ENCODE results near the gene DIP2B. TPM values are rescaled to one million over a fixed set of nuclear protein-coding genes. Genes with fewer than 3 reads are reported as not detected.

Gene DIP2B
- total RNA-seq, 1 experiment from 2014 or later, result 30.2 TPM

DNA sequence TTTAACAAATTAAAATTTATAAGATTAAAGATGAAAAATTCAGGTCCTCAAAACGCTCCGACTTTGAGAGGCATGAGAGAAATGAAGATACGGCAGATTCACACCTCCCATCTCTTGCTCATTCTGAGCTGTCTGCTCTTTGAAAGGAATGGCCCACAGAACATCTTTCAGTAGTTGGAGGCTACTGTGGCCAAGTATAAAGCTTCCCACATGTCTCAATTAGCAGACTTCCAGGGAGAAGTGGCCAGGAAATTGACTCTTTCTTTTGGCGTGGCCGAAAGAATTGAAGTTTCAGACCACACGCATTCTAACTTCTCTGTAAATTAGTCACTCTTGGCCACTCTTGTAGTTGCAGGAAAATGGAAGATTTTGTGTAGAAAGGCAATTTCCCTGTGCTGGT lies 129.2 kb downstream of the DIP2B start:
- H3K27me3 ChIP-seq (ENCODE audit: control insufficient read depth, insufficient read depth, low read length), result no peaks in the 10 kb centered on the region
- POLR2A ChIA-PET, result no interaction called here

DNA sequence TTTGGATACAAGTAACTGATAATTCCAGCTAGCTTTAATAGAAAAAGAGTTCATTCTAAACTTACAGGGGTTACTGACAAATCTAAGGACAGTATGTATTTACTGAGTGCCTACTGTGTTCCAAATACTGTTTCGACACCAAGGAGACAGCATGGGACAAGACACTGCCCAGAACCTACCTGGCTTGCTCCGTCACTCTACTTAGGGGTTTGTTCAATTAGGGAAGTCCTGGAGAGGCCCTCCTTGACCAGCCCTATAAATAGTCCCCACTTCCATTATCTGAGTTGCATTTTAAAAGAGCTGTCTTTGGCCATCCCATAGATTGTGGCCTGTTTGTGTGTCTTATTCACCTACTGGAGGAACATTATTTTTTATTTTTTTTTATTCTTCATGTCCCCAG lies 129.6 kb downstream of the DIP2B start:
- DNase-seq (ENCODE audit: low read depth, low spot score) (no peak), ATAC-seq (no peak)
- no TSS peak for BruUV-seq (replicated peaks)
- ChIA-PET CTCF (no interaction called here), POLR2A (no interaction called here)
- Histone ChIP-seq H3K9me3 (ENCODE audit: control insufficient read depth, insufficient read depth, low read depth, low read length) (no peaks in the 10 kb centered on the region), H3K36me3 (ENCODE audit: control insufficient read depth, insufficient read depth, low read length) (no peaks in the 10 kb centered on the region; the same call in 1 of the 2 replicates), H3K27me3 (ENCODE audit: control insufficient read depth, insufficient read depth, low read length) (no peaks in the 10 kb centered on the region), H3K4me3 (ENCODE audit: low read depth in 2 of 2, low read length in 2 of 2) (no peak overlapping the region), H3K27ac (ENCODE audit: low read length) (no peak overlapping the region), H3K4me1 (ENCODE audit: control insufficient read depth, insufficient read depth, low read length) (peaks cover 10% of the 10 kb centered on the region)
- no peak for TF ChIP-seq SIN3A (IDR thresholded peaks at IDR 0.05; ENCODE audit: borderline replicate concordance, insufficient read depth, low read depth, low read length)
- TF ChIP-seq, protein P1, sequence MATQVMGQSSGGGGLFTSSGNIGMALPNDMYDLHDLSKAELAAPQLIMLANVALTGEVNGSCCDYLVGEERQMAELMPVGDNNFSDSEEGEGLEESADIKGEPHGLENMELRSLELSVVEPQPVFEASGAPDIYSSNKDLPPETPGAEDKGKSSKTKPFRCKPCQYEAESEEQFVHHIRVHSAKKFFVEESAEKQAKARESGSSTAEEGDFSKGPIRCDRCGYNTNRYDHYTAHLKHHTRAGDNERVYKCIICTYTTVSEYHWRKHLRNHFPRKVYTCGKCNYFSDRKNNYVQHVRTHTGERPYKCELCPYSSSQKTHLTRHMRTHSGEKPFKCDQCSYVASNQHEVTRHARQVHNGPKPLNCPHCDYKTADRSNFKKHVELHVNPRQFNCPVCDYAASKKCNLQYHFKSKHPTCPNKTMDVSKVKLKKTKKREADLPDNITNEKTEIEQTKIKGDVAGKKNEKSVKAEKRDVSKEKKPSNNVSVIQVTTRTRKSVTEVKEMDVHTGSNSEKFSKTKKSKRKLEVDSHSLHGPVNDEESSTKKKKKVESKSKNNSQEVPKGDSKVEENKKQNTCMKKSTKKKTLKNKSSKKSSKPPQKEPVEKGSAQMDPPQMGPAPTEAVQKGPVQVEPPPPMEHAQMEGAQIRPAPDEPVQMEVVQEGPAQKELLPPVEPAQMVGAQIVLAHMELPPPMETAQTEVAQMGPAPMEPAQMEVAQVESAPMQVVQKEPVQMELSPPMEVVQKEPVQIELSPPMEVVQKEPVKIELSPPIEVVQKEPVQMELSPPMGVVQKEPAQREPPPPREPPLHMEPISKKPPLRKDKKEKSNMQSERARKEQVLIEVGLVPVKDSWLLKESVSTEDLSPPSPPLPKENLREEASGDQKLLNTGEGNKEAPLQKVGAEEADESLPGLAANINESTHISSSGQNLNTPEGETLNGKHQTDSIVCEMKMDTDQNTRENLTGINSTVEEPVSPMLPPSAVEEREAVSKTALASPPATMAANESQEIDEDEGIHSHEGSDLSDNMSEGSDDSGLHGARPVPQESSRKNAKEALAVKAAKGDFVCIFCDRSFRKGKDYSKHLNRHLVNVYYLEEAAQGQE (IDR thresholded peaks at IDR 0.05; ENCODE audit: insufficient read depth in 1 of 2, low read depth in 2 of 2, low read length in 1 of 2), result no peak
- intact Hi-C loops (cut with micrococcal nuclease; ENCODE audit: unreplicated experiment) (no loop called here), in situ Hi-C loops (cut with HindIII; ENCODE audit: low pct_unique_long_range_greater_than_20kb, low sequenced_read_pairs) (no loop called here)

More for the DNA sequence above, 129.2 kb downstream of the DIP2B start:
- intact Hi-C loops (cut with micrococcal nuclease; ENCODE audit: unreplicated experiment) (no loop called here), in situ Hi-C loops (cut with HindIII; ENCODE audit: low pct_unique_long_range_greater_than_20kb, low sequenced_read_pairs) (no loop called here)
- H3K4me1 ChIP-seq (ENCODE audit: control insufficient read depth, insufficient read depth, low read length), result peaks cover 10% of the 10 kb centered on the region
- no peak overlapping the region for H3K27ac ChIP-seq (ENCODE audit: low read length)
- H3K36me3 ChIP-seq (ENCODE audit: control insufficient read depth, insufficient read depth, low read length), result no peaks in the 10 kb centered on the region; the same call in 1 of the 2 replicates
- DNase-seq (ENCODE audit: low read depth, low spot score) (no peak), ATAC-seq (no peak)
- TF ChIP-seq, protein P2, sequence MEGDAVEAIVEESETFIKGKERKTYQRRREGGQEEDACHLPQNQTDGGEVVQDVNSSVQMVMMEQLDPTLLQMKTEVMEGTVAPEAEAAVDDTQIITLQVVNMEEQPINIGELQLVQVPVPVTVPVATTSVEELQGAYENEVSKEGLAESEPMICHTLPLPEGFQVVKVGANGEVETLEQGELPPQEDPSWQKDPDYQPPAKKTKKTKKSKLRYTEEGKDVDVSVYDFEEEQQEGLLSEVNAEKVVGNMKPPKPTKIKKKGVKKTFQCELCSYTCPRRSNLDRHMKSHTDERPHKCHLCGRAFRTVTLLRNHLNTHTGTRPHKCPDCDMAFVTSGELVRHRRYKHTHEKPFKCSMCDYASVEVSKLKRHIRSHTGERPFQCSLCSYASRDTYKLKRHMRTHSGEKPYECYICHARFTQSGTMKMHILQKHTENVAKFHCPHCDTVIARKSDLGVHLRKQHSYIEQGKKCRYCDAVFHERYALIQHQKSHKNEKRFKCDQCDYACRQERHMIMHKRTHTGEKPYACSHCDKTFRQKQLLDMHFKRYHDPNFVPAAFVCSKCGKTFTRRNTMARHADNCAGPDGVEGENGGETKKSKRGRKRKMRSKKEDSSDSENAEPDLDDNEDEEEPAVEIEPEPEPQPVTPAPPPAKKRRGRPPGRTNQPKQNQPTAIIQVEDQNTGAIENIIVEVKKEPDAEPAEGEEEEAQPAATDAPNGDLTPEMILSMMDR (IDR thresholded peaks at IDR 0.05), result no peak
- TF ChIP-seq POLR2AphosphoS5 (IDR thresholded peaks at IDR 0.05; ENCODE audit: low read depth, low read length) (no peak), TCF7L2 (IDR thresholded peaks at IDR 0.05; ENCODE audit: low read depth, low read length) (no peak), SIN3A (IDR thresholded peaks at IDR 0.05; ENCODE audit: borderline replicate concordance, insufficient read depth, low read depth, low read length) (no peak)
- TF ChIP-seq, protein P1 (IDR thresholded peaks at IDR 0.05; ENCODE audit: insufficient read depth in 1 of 2, low read depth in 2 of 2, low read length in 1 of 2), result no peak
- no peaks in the 10 kb centered on the region for H3K9me3 ChIP-seq (ENCODE audit: control insufficient read depth, insufficient read depth, low read depth, low read length)
- BruUV-seq (replicated peaks), result no TSS peak
- no peak overlapping the region for H3K4me3 ChIP-seq (ENCODE audit: low read depth in 2 of 2, low read length in 2 of 2)
- CTCF ChIA-PET, result no interaction called here

Measured in Panc1 (cell line).